Measurements from ENCODE around the gene GARRE1. TPM values are rescaled to one million over a fixed set of nuclear protein-coding genes. Genes with fewer than 3 reads are reported as not detected.
"Not testable (repeated sequence)": the region's sequence is repeated elsewhere in the genome, so short reads cannot be mapped to it uniquely, and the experiment has no call there.

The GARRE1 gene
- total RNA-seq, 2 donors from 2014 or later: 17.9 to 29.5 TPM

- intact Hi-C loops (cut with DNase I): no loop called here
- Histone ChIP-seq H3K9me3 (no peaks in the 10 kb centered on the region), H3K27ac (no peak overlapping the region), H3K27me3 (replicated peaks; ENCODE audit: insufficient read depth) (no peaks in the 10 kb centered on the region), H3K36me3 (peaks cover 0 to 6% of the 10 kb centered on the region in 2 donors), H3K4me3 (no peak overlapping the region), H3K4me1 (replicated peaks) (peaks cover 8% of the 10 kb centered on the region)
- no peak for TF ChIP-seq CTCF (IDR thresholded peaks at IDR 0.05)
- TF ChIP-seq POLR2A (IDR thresholded peaks at IDR 0.05): no peak
- TF ChIP-seq POLR2AphosphoS5 (IDR thresholded peaks at IDR 0.05): no peak
- 94% methylated on average over 4 of the region's 4 CpGs for WGBS
- no peak for DNase-seq (ENCODE audit: low spot score)
These were observed 40.3 kb upstream of the GARRE1 start for GRCh38 chr19:34214040-34214439.

GRCh38 chr19:34215006-34215665 lies 39.2 kb upstream of the GARRE1 start:
- TF ChIP-seq POLR2A (IDR thresholded peaks at IDR 0.05) (no peak), CTCF (IDR thresholded peaks at IDR 0.05) (no peak), POLR2AphosphoS5 (IDR thresholded peaks at IDR 0.05) (no peak)
- Histone ChIP-seq H3K9me3 (no peaks in the 10 kb centered on the region), H3K4me1 (replicated peaks) (peaks cover 8% of the 10 kb centered on the region), H3K27ac (no peak overlapping the region), H3K27me3 (replicated peaks; ENCODE audit: insufficient read depth) (no peaks in the 10 kb centered on the region), H3K4me3 (no peak overlapping the region), H3K36me3 (peaks cover 0 to 6% of the 10 kb centered on the region in 2 donors)
- DNase-seq (ENCODE audit: low spot score): no peak
- intact Hi-C loops (cut with DNase I): no loop called here
- WGBS: 92% methylated on average over 3 of the region's 3 CpGs

GRCh38 chr19:34215666-34216038 lies 38.7 kb upstream of the GARRE1 start:
- Histone ChIP-seq H3K36me3 (peaks cover 0 to under 1% of the 10 kb centered on the region in 2 donors), H3K9me3 (no peaks in the 10 kb centered on the region), H3K4me1 (replicated peaks) (peaks cover 8% of the 10 kb centered on the region), H3K27me3 (replicated peaks; ENCODE audit: insufficient read depth) (no peaks in the 10 kb centered on the region), H3K4me3 (no peak overlapping the region), H3K27ac (no peak overlapping the region)
- intact Hi-C loops (cut with DNase I): no loop called here
- TF ChIP-seq POLR2AphosphoS5 (IDR thresholded peaks at IDR 0.05) (no peak), CTCF (IDR thresholded peaks at IDR 0.05) (no peak), POLR2A (IDR thresholded peaks at IDR 0.05) (no peak)
- DNase-seq (ENCODE audit: low spot score): no peak
- 96% methylated on average over 3 of the region's 3 CpGs for WGBS

- H3K9me3 ChIP-seq; H3K4me1 ChIP-seq (replicated peaks); DNase-seq (ENCODE audit: low spot score); H3K4me3 ChIP-seq; H3K27me3 ChIP-seq (replicated peaks; ENCODE audit: insufficient read depth); H3K36me3 ChIP-seq; intact Hi-C loops (cut with DNase I): not testable (repeated sequence)
- H3K27ac ChIP-seq: peak overlapping the region in 1 of 2 donors; percentile 52
- WGBS: 63% methylated on average over 14 of the region's 14 CpGs
- TF ChIP-seq POLR2AphosphoS5 (IDR thresholded peaks at IDR 0.05): peak; percentile 54
These were observed 37.6 kb upstream of the GARRE1 start for GRCh38 chr19:34216745-34217219.

GRCh38 chr19:34217952-34218817 lies 36.2 kb upstream of the GARRE1 start:
- 40% methylated on average over 18 of the region's 18 CpGs for WGBS
- H3K27ac ChIP-seq: peak overlapping the region; percentile 21 to 42
- H3K36me3 ChIP-seq: peaks cover 0 to 7% of the 10 kb centered on the region in 2 donors
- peak; percentile 84 for DNase-seq (ENCODE audit: low spot score)
- no peaks in the 10 kb centered on the region for H3K9me3 ChIP-seq
- H3K4me3 ChIP-seq: no peak overlapping the region
- peaks cover 8% of the 10 kb centered on the region for H3K4me1 ChIP-seq (replicated peaks)
- TF ChIP-seq POLR2A (IDR thresholded peaks at IDR 0.05) (no peak), POLR2AphosphoS5 (IDR thresholded peaks at IDR 0.05) (peak; percentile 88)
- H3K27me3 ChIP-seq (replicated peaks; ENCODE audit: insufficient read depth): no peaks in the 10 kb centered on the region
- intact Hi-C loops (cut with DNase I): no loop called here
